ENCODE measurements around the gene EPB41L2.
A peak's percentile ranks its signal among the peaks of the same experiment; 100 is the strongest.
"Not testable (repeated sequence)": the region's sequence is repeated elsewhere in the genome, so short reads cannot be mapped to it uniquely, and the experiment has no call there.

EPB41L2 gene

GRCh38 chr6:131033631-131034030 is 29.4 kb downstream of the EPB41L2 start:
- no peak for DNase-seq

- no peak for DNase-seq
These were observed 33.3 kb downstream of the EPB41L2 start for GRCh38 chr6:131029626-131030297.

- no peak for DNase-seq
These were observed 35.7 kb downstream of the EPB41L2 start for GRCh38 chr6:131027326-131027725.

GRCh38 chr6:131026243-131026642 is 36.8 kb downstream of the EPB41L2 start:
- DNase-seq = no peak

- DNase-seq = no peak
These were observed 38.5 kb downstream of the EPB41L2 start for GRCh38 chr6:131024565-131024964.

GRCh38 chr6:131023834-131024504 is 39.1 kb downstream of the EPB41L2 start:
- DNase-seq = no peak

- DNase-seq = no peak
These were observed 40.4 kb downstream of the EPB41L2 start for GRCh38 chr6:131022691-131023090.

- no peak for DNase-seq
These were observed 45.1 kb downstream of the EPB41L2 start for GRCh38 chr6:131017962-131018361.

- DNase-seq = peak; percentile 76
These were observed 47.3 kb downstream of the EPB41L2 start for GRCh38 chr6:131015630-131016263.

GRCh38 chr6:131015025-131015591 is 47.9 kb downstream of the EPB41L2 start:
- no peak for DNase-seq

GRCh38 chr6:131014080-131014776 is 48.8 kb downstream of the EPB41L2 start:
- no peak for DNase-seq

GRCh38 chr6:131013495-131013894 is 49.5 kb downstream of the EPB41L2 start:
- DNase-seq = peak; percentile 70

- no peak for DNase-seq
These were observed 53.3 kb downstream of the EPB41L2 start for GRCh38 chr6:131009790-131010189.

- not testable (repeated sequence) for DNase-seq
These were observed 54.1 kb downstream of the EPB41L2 start for GRCh38 chr6:131008965-131009364.

- DNase-seq = not testable (repeated sequence)
These were observed 55.1 kb downstream of the EPB41L2 start for GRCh38 chr6:131007964-131008363.

GRCh38 chr6:131007286-131007685 is 55.8 kb downstream of the EPB41L2 start:
- DNase-seq = no peak

- no peak for DNase-seq
These were observed 57.5 kb downstream of the EPB41L2 start for GRCh38 chr6:131005439-131006016.

GRCh38 chr6:131004936-131005335 is 58.1 kb downstream of the EPB41L2 start:
- no peak for DNase-seq

- no peak for DNase-seq
These were observed 58.7 kb downstream of the EPB41L2 start for GRCh38 chr6:131004387-131004755.

- peak; percentile 60 for DNase-seq
These were observed 59.3 kb downstream of the EPB41L2 start for GRCh38 chr6:131003488-131004386.

- no peak for DNase-seq
These were observed 60.4 kb downstream of the EPB41L2 start for GRCh38 chr6:131002661-131002980.
